Immature natural killer cell (primary cell): ENCODE results near the gene RACGAP1. TPM values are rescaled to one million over a fixed set of nuclear protein-coding genes. Genes with fewer than 3 reads are reported as not detected.

Experiments used
- DNase-seq, 3 donors: peaks; one replicate each; pipeline ENCODE4 v3.0.0; 2022; ENCODE audit warnings: mixed read lengths in 1 of 3
- H3K27ac Mint-ChIP-seq, 6 donors: one replicate each; pipeline ENCODE4 v1.8.0; 2020; ENCODE audit warnings: mixed read lengths in 6 of 6, mild to moderate bottlenecking in 5 of 6, inconsistent platforms in 4 of 6, moderate library complexity in 3 of 6
- H3K27me3 Mint-ChIP-seq, 3 donors: one replicate each; pipeline ENCODE4 v1.8.0; 2020 to 2021; ENCODE audit warnings: low read depth in 3 of 3, mild to moderate bottlenecking in 3 of 3, mixed read lengths in 3 of 3, moderate library complexity in 3 of 3, inconsistent platforms in 1 of 3
- H3K36me3 Mint-ChIP-seq, 3 donors: one replicate each; pipeline ENCODE4 v1.8.0; 2020; ENCODE audit warnings: mixed read lengths in 3 of 3, inconsistent platforms in 2 of 3, mild to moderate bottlenecking in 2 of 3
- H3K4me1 Mint-ChIP-seq, 2 donors: one replicate each; pipeline ENCODE4 v1.8.0; 2020; ENCODE audit warnings: inconsistent platforms in 2 of 2, mild to moderate bottlenecking in 2 of 2, mixed read lengths in 2 of 2, moderate library complexity in 1 of 2
- H3K4me3 Mint-ChIP-seq, 5 donors: one replicate each; pipeline ENCODE4 v1.8.0; 2020; ENCODE audit warnings: mild to moderate bottlenecking in 5 of 5, mixed read lengths in 5 of 5, inconsistent platforms in 3 of 5, moderate library complexity in 3 of 5
- H3K9me3 Mint-ChIP-seq, 6 donors: one replicate each; pipeline ENCODE4 v1.8.0; 2020; ENCODE audit warnings: mild to moderate bottlenecking in 6 of 6, mixed read lengths in 6 of 6, inconsistent platforms in 4 of 6, moderate library complexity in 3 of 6
- polyA plus RNA-seq, 3 donors: library from polyadenylated mRNA; unstranded; fragments of 300-500 nt; fragmentation: Illumina TruSeq; gene quantifications; one replicate each; pipeline ENCODE4 v1.2.3, GENCODE V29; 2021

The RACGAP1 gene
- polyA plus RNA-seq, 3 donors from 2014 or later, result 11.6 to 20.9 (median 12.4) TPM

DNA sequence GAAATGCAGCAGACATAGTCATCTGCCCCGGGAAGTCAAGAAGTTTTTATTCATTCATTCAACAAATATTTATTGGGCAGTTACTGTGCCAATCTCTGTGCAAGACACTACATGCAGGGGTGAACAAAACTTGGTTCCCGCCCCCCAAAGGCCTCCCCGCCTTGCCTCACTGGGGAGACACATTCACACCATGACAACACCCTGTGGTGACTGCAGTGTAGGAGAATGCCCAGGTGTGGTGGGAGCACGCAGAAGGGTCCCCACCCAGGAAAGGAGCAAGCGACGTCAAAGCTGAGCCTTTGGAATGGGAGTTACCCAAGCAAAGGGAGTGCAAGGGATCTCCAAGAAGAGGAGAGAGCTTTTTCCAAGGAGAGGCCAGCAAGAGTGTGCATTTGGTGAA is 54.2 kb downstream of the RACGAP1 start:
- no peaks in the 10 kb centered on the region for H3K36me3 Mint-ChIP-seq
- H3K4me1 Mint-ChIP-seq, result peaks cover 6 to 10% of the 10 kb centered on the region in 2 donors
- no peak overlapping the region for H3K27ac Mint-ChIP-seq
- H3K4me3 Mint-ChIP-seq, result no peak overlapping the region
- DNase-seq, result no peak
- peaks cover 0 to 8% (median under 1%) of the 10 kb centered on the region in 3 donors for H3K27me3 Mint-ChIP-seq
- no peaks in the 10 kb centered on the region for H3K9me3 Mint-ChIP-seq

DNA sequence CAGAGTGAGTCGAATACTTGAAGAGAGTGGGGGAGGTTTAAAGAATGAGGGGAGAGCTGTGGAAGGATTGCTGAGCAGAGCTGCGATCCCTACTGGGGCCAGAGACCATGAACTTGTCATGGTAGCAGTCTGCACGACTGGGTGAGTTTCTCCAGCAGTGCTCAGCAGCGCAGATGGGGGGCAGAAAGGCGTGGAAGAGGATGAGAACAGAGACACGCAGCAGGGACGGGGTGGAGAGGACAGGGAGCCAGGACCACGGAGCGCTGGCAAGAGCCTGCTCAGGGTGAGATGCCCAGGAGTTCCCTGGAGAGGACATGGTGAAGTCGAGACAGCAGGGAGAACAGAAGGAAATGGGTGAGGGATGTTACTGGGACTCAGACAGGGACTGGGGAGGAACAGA is 54.6 kb downstream of the RACGAP1 start:
- DNase-seq, result no peak
- Mint-ChIP-seq H3K9me3 (no peaks in the 10 kb centered on the region), H3K4me3 (no peak overlapping the region), H3K36me3 (no peaks in the 10 kb centered on the region), H3K27me3 (peaks cover under 1 to 10% (median 2%) of the 10 kb centered on the region in 3 donors), H3K4me1 (peaks cover 6 to 10% of the 10 kb centered on the region in 2 donors), H3K27ac (no peak overlapping the region)

DNA sequence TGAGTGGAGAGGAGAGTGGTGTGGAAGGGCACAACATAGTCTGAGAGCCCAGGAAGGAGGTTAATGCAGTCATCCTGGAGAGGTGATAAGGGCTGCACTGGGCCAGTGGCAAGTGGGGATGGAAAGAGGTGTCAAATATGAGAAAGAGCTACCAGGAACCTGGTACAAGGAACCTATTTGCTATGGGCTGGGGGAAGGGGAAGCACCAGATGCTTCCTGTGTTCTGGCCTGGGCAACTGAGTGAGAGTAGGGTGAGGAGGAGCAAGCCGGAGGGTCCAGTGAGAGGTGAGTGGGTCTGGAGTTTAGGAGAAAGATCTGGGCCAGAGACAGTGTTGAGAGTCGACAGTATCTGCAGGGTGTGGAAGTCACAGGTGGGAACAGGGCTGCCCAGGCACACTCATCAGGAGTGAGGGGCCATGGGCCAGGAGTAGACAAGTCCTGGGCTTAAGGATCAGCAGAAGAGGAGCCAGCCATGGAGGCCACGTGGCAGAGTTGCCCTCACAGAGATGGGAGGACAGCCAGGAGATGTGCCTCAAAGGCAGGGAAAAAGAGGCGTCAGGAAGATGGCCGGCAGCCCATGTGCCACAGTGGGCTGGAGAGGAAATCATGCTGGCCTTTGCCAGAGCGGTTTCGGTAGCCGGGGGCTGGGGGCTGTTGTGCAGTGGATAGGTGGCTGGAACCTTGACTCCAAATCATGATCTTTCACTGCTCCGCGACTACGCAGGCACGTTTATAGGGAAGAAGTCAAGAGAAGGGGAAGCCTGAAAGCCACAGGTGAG is 55.5 kb downstream of the RACGAP1 start:
- Mint-ChIP-seq H3K4me3 (no peak overlapping the region), H3K27ac (no peak overlapping the region), H3K4me1 (peaks cover 6 to 10% of the 10 kb centered on the region in 2 donors), H3K27me3 (peaks cover 2 to 13% (median 2%) of the 10 kb centered on the region in 3 donors), H3K9me3 (no peaks in the 10 kb centered on the region), H3K36me3 (no peaks in the 10 kb centered on the region)
- no peak for DNase-seq

DNA sequence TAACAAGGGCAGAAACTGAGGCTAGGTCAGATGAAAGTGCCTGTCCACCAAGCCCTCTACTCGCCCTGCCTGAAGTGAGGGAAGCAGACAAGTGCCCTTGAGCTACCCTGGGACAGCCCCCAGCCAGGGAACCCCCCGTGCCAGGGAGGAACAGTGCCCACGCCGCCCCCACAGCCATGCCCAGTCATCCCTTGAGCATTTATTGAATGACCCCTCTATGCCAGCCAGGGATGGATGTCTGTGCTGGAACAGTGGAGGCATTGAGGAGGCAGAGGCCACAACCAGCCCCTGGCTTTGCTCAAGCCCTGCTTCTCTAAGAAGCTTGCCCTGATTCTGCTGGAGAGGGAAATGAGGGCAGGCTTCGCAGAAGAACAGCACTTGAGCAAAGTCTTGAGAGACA is 56.3 kb downstream of the RACGAP1 start:
- Mint-ChIP-seq H3K27ac (no peak overlapping the region), H3K4me3 (no peak overlapping the region), H3K36me3 (no peaks in the 10 kb centered on the region), H3K4me1 (peaks cover 6 to 10% of the 10 kb centered on the region in 2 donors), H3K27me3 (peaks cover 2 to 17% (median 7%) of the 10 kb centered on the region in 3 donors), H3K9me3 (no peaks in the 10 kb centered on the region)
- DNase-seq, result no peak

DNA sequence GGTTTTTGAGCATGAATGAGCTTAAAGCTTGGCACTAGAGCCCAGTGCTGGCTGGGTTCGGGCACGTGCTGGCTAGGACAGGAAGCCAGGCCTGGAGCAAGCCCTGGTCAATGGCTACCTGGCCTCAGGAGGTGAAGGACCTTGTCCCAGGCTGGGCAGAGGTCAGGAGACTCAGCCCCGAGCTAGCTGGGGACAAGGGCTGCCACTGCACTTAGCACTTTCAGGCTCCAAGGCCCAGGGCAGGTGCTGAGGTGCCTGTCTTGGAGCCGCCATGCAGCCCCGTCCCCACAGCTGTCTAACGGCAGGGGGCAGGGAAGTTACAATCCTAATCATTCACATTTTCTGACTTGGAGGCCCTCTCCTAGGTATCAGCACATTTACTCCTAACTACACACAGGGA is 56.8 kb downstream of the RACGAP1 start:
- Mint-ChIP-seq H3K27ac (no peak overlapping the region), H3K9me3 (no peaks in the 10 kb centered on the region), H3K27me3 (peaks cover 2 to 17% (median 7%) of the 10 kb centered on the region in 3 donors), H3K36me3 (no peaks in the 10 kb centered on the region), H3K4me3 (no peak overlapping the region), H3K4me1 (peaks cover 6 to 10% of the 10 kb centered on the region in 2 donors)
- DNase-seq, result no peak

DNA sequence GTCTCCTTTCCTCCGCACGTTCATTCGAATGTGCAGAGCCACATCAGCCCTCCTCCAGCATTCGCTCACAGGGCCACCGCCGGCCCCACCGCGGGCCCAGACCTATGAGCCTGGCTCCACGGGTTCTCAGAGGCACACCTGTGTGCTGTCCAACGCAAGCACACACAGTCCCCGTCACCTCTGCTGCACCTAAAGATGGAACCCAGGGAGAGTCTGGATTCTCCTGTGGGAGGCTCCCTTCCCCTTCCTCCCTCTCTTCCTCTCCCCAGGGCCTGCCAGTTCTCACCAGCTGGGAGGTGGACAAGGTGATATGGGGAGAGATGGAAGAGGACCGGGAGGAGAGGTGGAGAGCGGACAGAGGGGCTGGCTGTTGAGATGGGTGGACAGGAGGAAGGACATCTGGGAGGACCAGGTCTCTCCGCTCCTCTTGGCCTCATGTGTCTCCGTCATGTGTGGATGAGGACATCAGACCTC is 57.5 kb downstream of the RACGAP1 start:
- DNase-seq, result no peak
- Mint-ChIP-seq H3K9me3 (no peaks in the 10 kb centered on the region), H3K36me3 (no peaks in the 10 kb centered on the region), H3K4me3 (peak overlapping the region; percentile 58 to 80 (median 74)), H3K4me1 (peaks cover 6 to 10% of the 10 kb centered on the region in 2 donors), H3K27me3 (peaks cover 2 to 17% (median 9%) of the 10 kb centered on the region in 3 donors), H3K27ac (no peak overlapping the region)

DNA sequence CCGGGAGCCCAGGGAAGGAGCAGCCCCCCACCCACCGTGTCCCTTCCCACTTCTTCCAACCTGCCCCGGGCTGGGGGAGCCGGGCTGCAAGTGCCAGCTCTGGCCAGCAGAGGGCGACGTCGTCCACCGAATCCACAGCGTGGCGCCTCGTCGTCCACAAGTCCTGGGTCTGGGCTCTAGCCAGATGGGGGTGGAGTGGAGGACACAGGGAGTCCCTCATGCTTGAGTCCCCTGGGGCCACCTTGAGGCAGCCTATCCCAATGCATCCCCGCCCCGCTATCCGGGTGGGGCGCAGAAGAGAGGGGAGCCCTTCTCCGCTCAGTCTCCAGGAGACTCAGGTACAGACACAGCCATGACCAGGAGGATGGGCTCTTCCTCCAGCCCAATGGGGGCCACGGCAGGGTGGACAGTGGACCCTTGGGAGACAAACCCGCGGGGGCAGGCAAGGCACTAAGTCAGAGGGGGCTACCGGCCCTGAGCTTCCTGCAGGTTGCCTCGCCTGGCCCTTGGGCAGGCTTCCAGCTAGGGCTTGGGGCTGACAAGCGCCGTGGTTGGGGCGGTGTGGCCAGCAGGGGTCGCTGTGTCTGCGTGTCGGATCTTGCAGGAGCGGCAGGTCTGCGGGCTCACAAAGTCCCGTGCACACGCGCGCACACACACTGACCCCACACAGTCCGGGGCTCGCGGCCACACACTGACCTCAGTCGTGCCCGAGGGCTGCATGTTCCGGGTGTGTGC is 58.1 kb downstream of the RACGAP1 start:
- Mint-ChIP-seq H3K4me1 (peaks cover 6 to 10% of the 10 kb centered on the region in 2 donors), H3K4me3 (peak overlapping the region; percentile 58 to 80 (median 74)), H3K27ac (no peak overlapping the region), H3K9me3 (no peaks in the 10 kb centered on the region), H3K27me3 (peaks cover 2 to 17% (median 13%) of the 10 kb centered on the region in 3 donors), H3K36me3 (no peaks in the 10 kb centered on the region)
- DNase-seq, result peak; percentile 79 to 86 (median 84)

DNA sequence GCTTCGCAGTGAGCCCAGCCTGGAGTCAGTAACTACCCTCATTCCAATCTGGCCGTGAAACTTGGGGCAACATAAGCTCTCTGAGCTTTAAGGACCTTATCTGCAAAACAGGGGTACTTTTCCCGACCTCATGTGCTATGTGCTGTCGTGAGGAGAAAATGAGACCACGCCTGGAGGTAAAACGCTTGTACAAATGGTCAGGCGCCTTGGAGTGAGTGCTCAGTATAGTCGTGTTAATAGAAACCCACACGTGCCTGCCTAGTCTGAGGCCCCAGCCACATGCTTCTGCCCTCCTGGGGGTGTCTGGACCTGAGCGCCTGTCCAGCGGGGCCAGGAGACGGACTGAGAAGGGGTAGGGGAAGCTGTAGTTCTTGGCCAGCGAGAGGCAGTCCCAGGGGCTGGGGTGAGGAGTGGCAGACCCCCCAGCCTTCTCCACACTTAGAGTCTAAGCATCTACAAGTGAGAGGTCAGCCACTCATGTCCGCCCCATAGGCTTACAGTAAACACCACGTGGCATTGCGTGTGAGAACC is 58.7 kb downstream of the RACGAP1 start:
- Mint-ChIP-seq H3K4me3 (peak overlapping the region in 2 of 5 donors; percentile 62 to 74), H3K9me3 (no peaks in the 10 kb centered on the region), H3K27me3 (peaks cover 2 to 17% (median 15%) of the 10 kb centered on the region in 3 donors), H3K27ac (no peak overlapping the region), H3K36me3 (no peaks in the 10 kb centered on the region), H3K4me1 (peaks cover 6 to 10% of the 10 kb centered on the region in 2 donors)
- DNase-seq, result no peak

DNA sequence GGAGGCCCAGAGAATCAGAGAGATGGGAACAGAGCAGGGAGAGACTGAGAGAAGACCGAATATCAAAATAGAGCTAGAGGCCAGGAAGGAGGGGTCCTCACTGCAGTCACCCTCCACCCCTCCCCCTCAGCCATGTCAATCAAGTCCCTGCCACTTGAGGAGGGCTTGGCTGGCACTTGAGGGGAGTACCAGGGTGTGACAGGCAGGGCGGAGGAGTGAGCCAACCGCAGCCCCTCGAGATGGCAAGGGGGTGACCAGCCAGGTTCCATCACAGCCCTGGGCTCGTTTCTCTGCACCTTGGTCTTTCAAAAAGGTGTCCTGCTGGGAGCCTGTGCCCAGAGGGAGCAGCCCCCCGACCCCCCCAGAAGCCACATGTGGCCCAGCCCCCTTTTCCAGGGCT is 59.5 kb downstream of the RACGAP1 start:
- H3K36me3 Mint-ChIP-seq, result no peaks in the 10 kb centered on the region
- no peaks in the 10 kb centered on the region for H3K9me3 Mint-ChIP-seq
- H3K27ac Mint-ChIP-seq, result no peak overlapping the region
- no peak for DNase-seq
- H3K27me3 Mint-ChIP-seq, result peaks cover 2 to 17% (median 15%) of the 10 kb centered on the region in 3 donors
- peaks cover 6 to 11% of the 10 kb centered on the region in 2 donors for H3K4me1 Mint-ChIP-seq
- H3K4me3 Mint-ChIP-seq, result no peak overlapping the region

DNA sequence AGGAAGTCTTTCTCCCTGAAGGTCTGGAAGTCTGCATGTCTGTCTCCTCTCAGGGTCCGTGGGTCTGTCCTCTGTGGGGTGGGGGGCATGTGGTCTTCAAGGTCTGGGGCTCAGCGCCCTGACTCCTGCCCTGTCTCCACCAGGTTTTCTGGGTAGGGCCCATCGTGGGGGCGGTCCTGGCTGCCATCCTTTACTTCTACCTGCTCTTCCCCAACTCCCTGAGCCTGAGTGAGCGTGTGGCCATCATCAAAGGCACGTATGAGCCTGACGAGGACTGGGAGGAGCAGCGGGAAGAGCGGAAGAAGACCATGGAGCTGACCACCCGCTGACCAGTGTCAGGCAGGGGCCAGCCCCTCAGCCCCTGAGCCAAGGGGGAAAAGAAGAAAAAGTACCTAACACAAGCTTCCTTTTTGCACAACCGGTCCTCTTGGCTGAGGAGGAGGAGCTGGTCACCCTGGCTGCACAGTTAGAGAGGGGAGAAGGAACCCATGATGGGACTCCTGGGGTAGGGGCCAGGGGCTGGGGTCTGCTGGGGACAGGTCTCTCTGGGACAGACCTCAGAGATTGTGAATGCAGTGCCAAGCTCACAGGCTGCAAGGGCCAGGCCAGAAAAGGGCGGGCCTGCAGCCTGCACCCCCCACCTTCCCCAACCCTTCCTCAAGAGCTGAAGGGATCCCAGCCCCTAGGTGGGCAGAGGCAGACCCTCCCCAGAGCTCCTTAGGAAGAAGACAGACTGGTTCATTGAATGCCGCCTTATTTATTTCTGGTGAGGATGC is 60.3 kb downstream of the RACGAP1 start:
- peaks cover 11 to 18% of the 10 kb centered on the region in 2 donors for H3K4me1 Mint-ChIP-seq
- H3K27me3 Mint-ChIP-seq, result peaks cover 10 to 22% (median 18%) of the 10 kb centered on the region in 3 donors
- H3K4me3 Mint-ChIP-seq, result no peak overlapping the region
- H3K27ac Mint-ChIP-seq, result no peak overlapping the region
- H3K9me3 Mint-ChIP-seq, result peaks cover 0 to 6% (median 0%) of the 10 kb centered on the region in 6 donors
- H3K36me3 Mint-ChIP-seq, result peaks cover 0 to 7% (median 4%) of the 10 kb centered on the region in 3 donors
- DNase-seq, result no peak

DNA sequence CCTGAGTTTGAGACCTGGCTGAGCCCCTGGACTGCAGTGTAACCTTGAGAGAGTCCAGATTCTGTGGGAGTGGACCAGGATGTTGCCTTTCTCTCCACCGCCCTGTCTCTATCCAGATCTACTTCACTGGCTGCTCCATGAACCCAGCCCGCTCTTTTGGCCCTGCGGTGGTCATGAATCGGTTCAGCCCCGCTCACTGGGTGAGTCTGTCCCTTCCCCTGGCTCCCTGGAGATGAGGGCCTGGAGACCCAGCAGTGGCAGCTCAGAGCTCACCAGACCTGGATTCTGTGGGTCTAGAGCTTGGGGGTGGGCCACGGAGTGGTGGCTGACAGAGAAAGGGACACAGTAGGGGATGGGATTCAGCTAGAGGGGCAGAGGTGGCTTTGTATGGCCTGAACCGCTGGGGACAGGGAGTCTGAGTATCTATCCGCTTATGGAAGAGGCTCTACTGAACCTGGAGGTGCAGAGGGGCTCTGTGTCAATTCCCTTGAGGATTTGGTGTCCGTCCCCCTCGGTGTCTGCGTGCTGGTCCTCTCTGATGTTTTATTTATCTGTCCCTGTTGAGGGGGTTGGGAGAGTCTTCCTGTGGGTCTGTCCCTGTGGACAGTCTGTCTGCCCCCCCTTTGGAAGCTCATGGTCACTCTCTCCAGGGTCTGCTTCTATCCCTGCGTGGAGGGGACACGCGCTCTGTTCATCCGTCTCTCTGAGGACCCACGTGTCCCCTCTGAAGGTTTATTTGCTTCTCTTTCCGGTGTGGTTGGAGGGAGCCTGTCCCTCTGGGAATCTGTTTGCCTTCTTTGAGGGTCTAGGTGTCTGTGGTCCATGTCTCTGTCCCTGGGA is 61.1 kb downstream of the RACGAP1 start:
- Mint-ChIP-seq H3K36me3 (peaks cover 0 to 7% (median 4%) of the 10 kb centered on the region in 3 donors), H3K9me3 (peaks cover 0 to 6% (median 0%) of the 10 kb centered on the region in 6 donors), H3K27ac (no peak overlapping the region), H3K4me3 (no peak overlapping the region), H3K27me3 (peaks cover 15 to 25% (median 18%) of the 10 kb centered on the region in 3 donors), H3K4me1 (peaks cover 11 to 18% of the 10 kb centered on the region in 2 donors)
- DNase-seq, result no peak

DNA sequence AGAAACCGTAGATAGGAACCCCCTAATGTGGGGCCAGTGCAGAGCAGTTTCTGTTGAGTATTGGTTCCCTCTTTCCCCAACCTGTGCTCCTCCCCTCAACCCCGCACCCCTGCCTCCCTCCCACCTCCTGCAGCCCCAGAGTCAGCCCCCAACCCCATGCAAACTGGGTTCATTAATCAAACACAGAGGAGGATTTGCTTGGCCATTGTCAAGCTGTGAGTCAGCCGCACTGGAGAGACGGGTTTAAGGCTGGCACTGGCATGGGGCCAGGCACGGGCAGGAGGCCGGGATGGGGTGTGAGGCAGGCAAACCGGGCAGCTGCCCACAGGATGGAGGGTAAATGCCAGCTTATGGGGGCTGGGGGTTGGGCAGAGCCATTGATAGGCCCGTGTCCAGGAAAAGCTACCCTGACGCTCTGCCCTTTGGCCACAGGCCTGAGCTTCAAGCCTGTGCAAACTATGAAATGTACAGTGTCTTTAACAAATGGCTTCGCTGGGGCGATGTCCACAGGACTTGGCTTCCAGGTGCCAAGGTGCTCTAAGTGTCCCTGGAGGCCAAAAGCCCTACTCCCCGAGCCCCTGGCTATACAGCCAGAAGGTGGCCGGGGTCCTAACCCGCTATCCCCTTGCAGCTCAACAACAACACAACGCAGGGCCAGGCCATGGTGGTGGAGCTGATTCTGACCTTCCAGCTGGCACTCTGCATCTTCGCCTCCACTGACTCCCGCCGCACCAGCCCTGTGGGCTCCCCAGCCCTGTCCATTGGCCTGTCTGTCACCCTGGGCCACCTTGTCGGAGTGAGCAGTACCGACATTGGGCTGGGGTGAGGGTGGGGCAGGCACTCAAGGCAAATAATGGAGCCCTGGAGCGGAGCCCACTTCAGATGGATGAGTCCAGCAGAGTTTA is 62.2 kb downstream of the RACGAP1 start:
- peaks cover 0 to 6% (median 0%) of the 10 kb centered on the region in 6 donors for H3K9me3 Mint-ChIP-seq
- H3K36me3 Mint-ChIP-seq, result peaks cover 0 to 7% (median 4%) of the 10 kb centered on the region in 3 donors
- peaks cover 11 to 18% of the 10 kb centered on the region in 2 donors for H3K4me1 Mint-ChIP-seq
- no peak overlapping the region for H3K4me3 Mint-ChIP-seq
- no peak for DNase-seq
- no peak overlapping the region for H3K27ac Mint-ChIP-seq
- peaks cover 17 to 27% (median 23%) of the 10 kb centered on the region in 3 donors for H3K27me3 Mint-ChIP-seq
